GM18499 (cell line): Measurements from ENCODE around the gene LACTB.

Experiments used
- ATAC-seq: cut with Tn5 transposase; IDR thresholded peaks from one replicate; pipeline ENCODE4 v1.9.1; 2021; ENCODE audit warnings: moderate number of reproducible peaks; ENCODE audit not compliant: insufficient read depth, unreplicated experiment

Gene LACTB

GRCh38 chr15:63166219-63166618 is 44.6 kb downstream of the LACTB start:
- ATAC-seq: no peak

GRCh38 chr15:63169788-63170187 is 48.1 kb downstream of the LACTB start:
- ATAC-seq: no peak

- ATAC-seq: no peak
Measured at GRCh38 chr15:63172376-63172775, 50.7 kb downstream of the LACTB start.

GRCh38 chr15:63172851-63173451 is 51.3 kb downstream of the LACTB start:
- ATAC-seq: no peak

- no peak for ATAC-seq
Measured at GRCh38 chr15:63176302-63176701, 54.6 kb downstream of the LACTB start.

- no peak for ATAC-seq
Measured at GRCh38 chr15:63178034-63178433, 56.4 kb downstream of the LACTB start.

- no peak for ATAC-seq
Measured at GRCh38 chr15:63180746-63181145, 59.1 kb downstream of the LACTB start.

GRCh38 chr15:63181648-63182047 is 60.0 kb downstream of the LACTB start:
- ATAC-seq: no peak

- no peak for ATAC-seq
Measured at GRCh38 chr15:63185206-63185605, 63.5 kb downstream of the LACTB start.

GRCh38 chr15:63186065-63186464 is 64.4 kb downstream of the LACTB start:
- ATAC-seq: no peak

- ATAC-seq: no peak
Measured at GRCh38 chr15:63187589-63188226, 66.0 kb downstream of the LACTB start.

- ATAC-seq: no peak
Measured at GRCh38 chr15:63188247-63188925, 66.7 kb downstream of the LACTB start.

- ATAC-seq: peak; percentile 42
Measured at GRCh38 chr15:63188926-63189871, 67.5 kb downstream of the LACTB start, which contains the start of gene RAB8B. TSS of gene RAB8B (plus strand) at chr15:63189606. CDS start at chr15:63189625, 19 bp downstream.

- ATAC-seq: no peak
Measured at GRCh38 chr15:63189941-63190768, 68.5 kb downstream of the LACTB start.

GRCh38 chr15:63190769-63191649 is 69.3 kb downstream of the LACTB start:
- no peak for ATAC-seq
